Measurements from ENCODE around the gene HS2ST1.
"Not testable (repeated sequence)": the region's sequence is repeated elsewhere in the genome, so short reads cannot be mapped to it uniquely, and the experiment has no call there.

The HS2ST1 gene

GRCh38 chr1:86971778-86972177, 57.3 kb downstream of the HS2ST1 start:
- DNase-seq (ENCODE audit: low read depth): no peak

GRCh38 chr1:86972262-86972661, 57.8 kb downstream of the HS2ST1 start:
- DNase-seq (ENCODE audit: low read depth): no peak

- DNase-seq (ENCODE audit: low read depth): no peak
Measured at GRCh38 chr1:86975993-86976550, 61.6 kb downstream of the HS2ST1 start.

GRCh38 chr1:86976664-86977063, 62.2 kb downstream of the HS2ST1 start:
- DNase-seq (ENCODE audit: low read depth): no peak

GRCh38 chr1:86981482-86982213, 67.2 kb downstream of the HS2ST1 start:
- no peak for DNase-seq (ENCODE audit: low read depth)

- DNase-seq (ENCODE audit: low read depth): not testable (repeated sequence)
Measured at GRCh38 chr1:86983677-86984076, 69.2 kb downstream of the HS2ST1 start.

- no peak for DNase-seq (ENCODE audit: low read depth)
Measured at GRCh38 chr1:86987446-86987845, 73.0 kb downstream of the HS2ST1 start.

- no peak for DNase-seq (ENCODE audit: low read depth)
Measured at GRCh38 chr1:86988835-86989234, 74.4 kb downstream of the HS2ST1 start.

- DNase-seq (ENCODE audit: low read depth): not testable (repeated sequence)
Measured at GRCh38 chr1:86989690-86990089, 75.3 kb downstream of the HS2ST1 start.

- no peak for DNase-seq (ENCODE audit: low read depth)
Measured at GRCh38 chr1:86990826-86991225, 76.4 kb downstream of the HS2ST1 start.

GRCh38 chr1:86991549-86992186, 77.2 kb downstream of the HS2ST1 start:
- no peak for DNase-seq (ENCODE audit: low read depth)

- no peak for DNase-seq (ENCODE audit: low read depth)
Measured at GRCh38 chr1:86992861-86993260, 78.4 kb downstream of the HS2ST1 start.

GRCh38 chr1:86993269-86993985, 79.0 kb downstream of the HS2ST1 start:
- no peak for DNase-seq (ENCODE audit: low read depth)

- DNase-seq (ENCODE audit: low read depth): no peak
Measured at GRCh38 chr1:86994061-86994460, 79.6 kb downstream of the HS2ST1 start.

GRCh38 chr1:86997538-86997937, 83.1 kb downstream of the HS2ST1 start:
- DNase-seq (ENCODE audit: low read depth): no peak

GRCh38 chr1:86998280-86998679, 83.8 kb downstream of the HS2ST1 start:
- no peak for DNase-seq (ENCODE audit: low read depth)

GRCh38 chr1:86998727-86999126, 84.3 kb downstream of the HS2ST1 start:
- DNase-seq (ENCODE audit: low read depth): no peak

GRCh38 chr1:87000460-87000859, 86.0 kb downstream of the HS2ST1 start:
- no peak for DNase-seq (ENCODE audit: low read depth)

- no peak for DNase-seq (ENCODE audit: low read depth)
Measured at GRCh38 chr1:87004857-87005256, 90.4 kb downstream of the HS2ST1 start.

- no peak for DNase-seq (ENCODE audit: low read depth)
Measured at GRCh38 chr1:87007323-87007722, 92.9 kb downstream of the HS2ST1 start.

- not testable (repeated sequence) for DNase-seq (ENCODE audit: low read depth)
Measured at GRCh38 chr1:87013385-87013784, 99.0 kb downstream of the HS2ST1 start.

- DNase-seq (ENCODE audit: low read depth): no peak
Measured at GRCh38 chr1:87017998-87018672, 103.7 kb downstream of the HS2ST1 start.
